RKO (cell line): ENCODE data around the gene CRTC3.

Experiments used
- DNase-seq: peaks from one replicate; pipeline ENCODE4 v3.0.0-alpha.2; 2016; ENCODE audit warnings: low spot score

The CRTC3 gene

GRCh38 chr15:90594301-90594738, 64.6 kb downstream of the CRTC3 start:
- no peak for DNase-seq

GRCh38 chr15:90595763-90596155, 66.0 kb downstream of the CRTC3 start:
- no peak for DNase-seq

GRCh38 chr15:90596943-90597342, 67.2 kb downstream of the CRTC3 start:
- no peak for DNase-seq

GRCh38 chr15:90597577-90597976, 67.9 kb downstream of the CRTC3 start:
- no peak for DNase-seq

DNA sequence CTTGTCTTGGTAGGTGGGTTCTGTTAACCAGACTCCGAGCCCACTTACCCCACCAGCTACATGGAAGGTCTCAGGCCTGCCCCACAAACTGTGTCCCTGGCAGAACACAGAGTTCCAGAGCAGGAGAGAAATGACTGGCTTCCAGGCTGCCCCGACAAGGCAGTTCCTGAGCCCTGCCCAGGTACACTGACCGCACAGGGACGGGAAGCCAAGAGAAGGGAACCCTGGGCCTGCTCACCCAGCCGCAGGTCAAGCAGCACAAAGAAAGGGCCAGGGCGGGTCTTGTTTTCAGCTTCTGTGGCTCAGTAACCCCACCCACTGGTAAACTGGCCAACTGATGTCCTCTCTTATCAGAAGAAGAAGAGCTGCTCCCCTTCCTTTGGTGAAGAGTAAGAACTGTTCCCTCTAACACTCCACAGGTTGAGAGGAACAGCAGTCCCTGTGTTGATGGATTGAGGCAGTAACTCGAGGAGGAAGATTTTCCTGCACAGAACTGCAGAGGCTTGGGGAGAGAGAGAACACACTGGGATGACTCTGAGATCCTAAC, 68.4 kb downstream of the CRTC3 start:
- DNase-seq = no peak

DNA sequence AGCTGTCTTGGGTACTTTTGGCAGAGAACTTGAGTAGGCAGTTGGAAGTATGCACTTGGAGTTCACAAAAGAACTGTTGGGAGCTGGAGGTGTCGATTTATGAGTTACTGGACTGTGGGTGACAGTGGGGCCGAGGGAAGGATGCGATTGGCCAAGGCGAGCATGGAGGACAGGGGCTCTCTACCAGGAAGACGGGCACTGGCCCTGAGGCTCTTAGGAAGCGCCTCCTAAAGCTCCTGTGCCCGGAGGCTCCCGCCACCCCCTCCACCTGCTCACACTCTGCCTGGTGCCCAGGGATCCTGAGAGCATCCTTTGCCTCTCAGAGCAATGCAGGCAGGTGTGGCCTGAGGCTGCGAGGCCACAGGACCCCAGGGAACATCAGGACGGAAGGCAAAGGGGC, 69.0 kb downstream of the CRTC3 start:
- no peak for DNase-seq

GRCh38 chr15:90599116-90599515, 69.4 kb downstream of the CRTC3 start:
- no peak for DNase-seq

DNA sequence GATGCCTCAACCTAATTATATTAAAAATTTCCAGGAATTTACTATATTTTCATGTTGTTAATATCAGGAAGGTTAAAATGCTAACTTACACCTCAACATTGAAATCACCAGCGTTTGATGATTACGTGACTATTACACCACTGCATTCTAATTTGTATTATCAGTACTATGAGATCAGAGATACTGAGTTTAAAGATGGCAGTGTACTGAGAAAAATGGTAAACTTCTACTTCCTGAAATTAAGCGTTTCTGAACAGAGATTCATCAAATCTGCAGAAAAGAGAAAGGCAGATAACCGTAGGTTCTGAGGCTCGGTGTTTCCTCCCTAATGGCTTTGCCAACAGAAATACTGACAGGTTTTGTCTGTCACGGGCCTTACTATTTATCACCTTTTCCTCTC, 69.9 kb downstream of the CRTC3 start:
- no peak for DNase-seq

DNA sequence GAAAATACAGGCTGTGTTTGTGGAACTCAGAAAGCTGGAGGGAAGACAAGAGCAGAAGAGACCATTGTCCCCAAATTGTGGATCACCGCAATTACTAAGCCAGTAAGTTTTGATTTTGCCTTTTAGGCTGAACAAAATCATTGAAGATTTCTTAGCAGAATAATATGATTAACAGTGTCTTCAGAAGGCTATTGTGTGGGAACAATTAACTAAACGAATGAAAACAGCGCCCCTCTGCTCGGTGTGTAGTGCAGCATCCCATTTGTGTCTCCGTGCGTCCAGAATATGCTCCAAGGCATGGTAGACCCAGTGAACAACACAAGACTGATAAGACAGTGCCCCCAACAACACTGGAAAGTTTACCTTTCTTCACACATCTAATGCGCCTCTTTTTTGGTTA, 71.2 kb downstream of the CRTC3 start:
- no peak for DNase-seq

GRCh38 chr15:90603893-90604292, 74.2 kb downstream of the CRTC3 start:
- no peak for DNase-seq

GRCh38 chr15:90606641-90607040, 76.9 kb downstream of the CRTC3 start:
- DNase-seq = no peak

- no peak for DNase-seq
Measured at GRCh38 chr15:90607361-90607760, 77.6 kb downstream of the CRTC3 start.

GRCh38 chr15:90609242-90610180, 79.8 kb downstream of the CRTC3 start:
- no peak for DNase-seq

GRCh38 chr15:90610190-90610589, 80.5 kb downstream of the CRTC3 start:
- peak; percentile 77 for DNase-seq

- DNase-seq = no peak
Measured at GRCh38 chr15:90611157-90611556, 81.4 kb downstream of the CRTC3 start.

DNA sequence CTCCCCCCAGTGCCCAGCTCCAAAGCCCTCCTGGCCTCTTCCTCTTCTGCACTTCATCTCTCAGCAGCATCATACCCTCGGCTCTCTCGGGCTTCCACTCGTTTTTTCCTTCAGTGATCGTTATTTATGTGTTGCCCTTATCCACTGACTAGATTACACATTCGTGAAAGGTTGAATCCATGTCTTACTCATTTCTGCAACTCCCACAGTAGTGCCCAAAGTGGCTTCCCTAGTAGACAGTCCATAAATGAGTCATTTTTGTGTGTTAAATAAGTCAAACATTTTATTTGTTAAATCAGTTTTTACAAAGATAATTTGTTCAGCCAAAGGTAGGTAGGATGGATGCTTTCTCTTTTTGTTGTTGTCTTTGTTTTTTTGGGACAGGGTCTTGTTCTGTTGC, 87.4 kb downstream of the CRTC3 start:
- DNase-seq = no peak

DNA sequence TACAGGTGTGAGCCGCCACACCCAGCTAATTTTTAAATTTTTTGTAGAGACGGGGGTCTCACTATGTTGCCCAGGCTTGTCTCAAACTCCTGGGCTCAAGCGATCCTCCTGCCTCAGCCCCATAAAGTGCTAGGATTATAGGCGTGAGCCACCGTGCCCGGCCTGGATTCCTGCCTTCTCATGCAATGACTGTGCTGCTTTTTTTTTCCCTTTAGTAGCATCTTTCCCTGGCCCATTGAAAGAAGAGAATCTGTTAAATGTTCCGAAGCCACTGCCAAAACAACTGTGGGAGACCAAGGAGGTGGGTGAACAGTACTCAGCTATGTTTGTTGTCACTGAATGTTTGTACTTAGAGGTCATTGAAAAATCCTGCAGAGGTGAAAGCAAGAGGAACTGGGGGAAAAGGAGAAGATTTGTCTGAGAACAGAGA, 88.0 kb downstream of the CRTC3 start:
- DNase-seq = no peak

DNA sequence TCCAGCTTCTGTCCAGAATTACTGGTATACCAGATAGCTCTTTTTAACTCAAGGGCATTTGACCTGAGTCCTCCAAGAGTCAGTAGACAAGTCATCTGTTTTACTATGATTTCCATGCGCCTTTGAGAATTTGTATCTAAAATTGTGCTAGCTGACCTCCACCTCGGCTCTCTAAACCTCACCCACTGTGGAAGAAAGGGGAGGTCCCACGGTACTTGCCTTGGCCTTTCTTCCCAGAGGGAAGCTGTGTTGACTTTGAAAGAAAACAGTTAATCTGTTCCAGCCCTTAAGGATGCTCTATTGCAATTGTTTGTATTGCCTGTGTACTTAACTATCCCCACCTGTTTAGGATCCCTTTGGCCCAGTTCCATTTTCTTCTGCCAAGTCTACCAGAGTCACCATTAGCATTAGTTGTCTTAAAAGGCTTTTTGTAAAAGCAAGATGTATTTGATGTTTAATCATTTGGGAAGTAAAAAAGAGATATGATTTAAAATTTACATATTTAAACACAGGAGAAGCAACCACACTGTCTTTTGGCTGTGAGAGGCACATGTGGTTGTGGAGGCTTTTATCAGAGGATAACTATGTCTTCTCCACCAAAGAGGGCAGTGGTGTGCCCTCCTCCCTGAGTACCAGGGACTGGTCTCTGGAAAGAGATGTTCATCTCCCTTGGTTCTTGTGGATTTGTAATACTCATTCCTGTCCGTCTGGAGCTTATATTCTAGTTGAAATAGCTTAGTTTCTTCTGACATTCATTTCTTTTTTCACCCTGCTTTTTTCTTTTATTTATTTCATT, 88.8 kb downstream of the CRTC3 start:
- no peak for DNase-seq

DNA sequence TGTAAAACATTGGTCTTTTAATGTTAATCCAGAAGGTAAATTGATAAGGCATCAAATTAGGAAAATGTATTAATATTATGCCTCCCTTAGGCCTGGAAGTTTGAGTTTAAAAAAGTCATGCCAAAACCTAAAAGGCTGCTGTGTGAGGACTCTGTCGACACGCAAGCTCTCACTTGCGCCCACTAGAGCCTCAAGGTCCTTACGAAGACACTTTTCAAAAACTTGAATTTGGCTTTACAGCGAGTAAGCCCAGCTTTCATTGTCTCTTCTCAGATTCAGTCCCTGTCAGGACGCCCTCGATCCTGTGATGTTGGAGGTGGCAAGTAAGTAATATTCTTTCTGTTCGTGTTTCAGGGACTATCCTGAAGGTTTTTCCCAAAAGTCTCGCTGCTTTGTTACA, 89.7 kb downstream of the CRTC3 start:
- DNase-seq = no peak

- no peak for DNase-seq
Measured at GRCh38 chr15:90619939-90620338, 90.2 kb downstream of the CRTC3 start.

- DNase-seq = no peak
Measured at GRCh38 chr15:90620379-90621067, 90.8 kb downstream of the CRTC3 start.

DNA sequence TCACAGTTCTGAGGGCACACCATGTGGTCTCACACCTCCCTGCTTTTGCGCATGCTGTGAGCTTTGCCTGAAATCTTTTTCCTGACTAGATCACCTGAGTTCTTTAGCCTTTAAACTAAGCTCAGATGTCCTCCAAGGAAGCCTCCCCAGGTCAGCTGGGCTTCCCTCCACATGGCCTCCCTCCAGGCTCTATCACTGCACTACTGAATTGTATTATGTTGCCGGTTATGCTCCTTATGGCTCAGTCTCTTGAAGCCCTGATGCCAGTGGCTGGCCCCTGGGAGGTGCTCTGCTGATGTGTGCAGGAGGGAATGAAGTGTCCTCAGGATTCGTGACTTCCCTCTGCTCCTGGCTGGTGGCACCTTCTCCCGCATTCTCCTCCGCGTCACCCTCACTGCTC, 94.1 kb downstream of the CRTC3 start:
- no peak for DNase-seq
